ENCODE measurements around the gene CHAF1A.

DNA sequence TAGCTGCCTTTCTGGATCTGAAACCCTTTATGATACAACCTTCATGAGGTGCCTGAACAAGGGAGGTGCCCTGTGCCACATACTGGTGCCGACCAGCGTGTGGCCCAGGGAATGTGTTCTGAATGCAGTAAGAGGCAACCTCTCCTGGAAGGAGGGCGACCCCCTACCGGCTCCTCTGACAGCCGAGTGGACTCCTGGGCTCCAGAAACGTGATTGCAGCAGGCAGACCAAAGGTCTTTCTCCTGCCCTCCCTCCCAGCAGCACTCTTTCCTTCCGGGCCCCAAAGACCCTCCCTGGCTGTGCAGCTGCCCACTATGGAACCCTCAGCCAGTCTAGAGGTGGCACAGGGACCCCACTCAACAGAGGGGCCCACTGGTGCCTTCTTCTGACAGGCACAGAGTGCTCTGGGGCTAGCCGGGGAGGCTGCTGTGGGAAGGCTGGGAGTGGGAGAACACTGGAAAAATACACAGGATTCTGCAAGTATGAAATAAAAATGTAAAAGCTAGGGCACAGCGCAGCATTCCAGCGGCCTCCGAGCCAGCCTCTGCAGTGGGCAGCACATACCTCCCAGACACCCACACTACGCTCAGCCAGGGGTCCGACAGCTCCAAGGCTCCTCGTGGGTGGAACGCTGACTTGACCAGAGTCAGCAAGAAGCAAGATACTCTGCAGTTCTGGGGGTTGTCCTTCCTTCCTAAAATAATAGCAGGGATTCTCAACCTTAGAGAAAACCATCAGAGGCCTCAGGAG, 17.0 kb upstream of the CHAF1A start:
- TF ChIP-seq, protein P1, sequence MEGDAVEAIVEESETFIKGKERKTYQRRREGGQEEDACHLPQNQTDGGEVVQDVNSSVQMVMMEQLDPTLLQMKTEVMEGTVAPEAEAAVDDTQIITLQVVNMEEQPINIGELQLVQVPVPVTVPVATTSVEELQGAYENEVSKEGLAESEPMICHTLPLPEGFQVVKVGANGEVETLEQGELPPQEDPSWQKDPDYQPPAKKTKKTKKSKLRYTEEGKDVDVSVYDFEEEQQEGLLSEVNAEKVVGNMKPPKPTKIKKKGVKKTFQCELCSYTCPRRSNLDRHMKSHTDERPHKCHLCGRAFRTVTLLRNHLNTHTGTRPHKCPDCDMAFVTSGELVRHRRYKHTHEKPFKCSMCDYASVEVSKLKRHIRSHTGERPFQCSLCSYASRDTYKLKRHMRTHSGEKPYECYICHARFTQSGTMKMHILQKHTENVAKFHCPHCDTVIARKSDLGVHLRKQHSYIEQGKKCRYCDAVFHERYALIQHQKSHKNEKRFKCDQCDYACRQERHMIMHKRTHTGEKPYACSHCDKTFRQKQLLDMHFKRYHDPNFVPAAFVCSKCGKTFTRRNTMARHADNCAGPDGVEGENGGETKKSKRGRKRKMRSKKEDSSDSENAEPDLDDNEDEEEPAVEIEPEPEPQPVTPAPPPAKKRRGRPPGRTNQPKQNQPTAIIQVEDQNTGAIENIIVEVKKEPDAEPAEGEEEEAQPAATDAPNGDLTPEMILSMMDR (IDR thresholded peaks at IDR 0.05; ENCODE audit: poor library complexity, severe bottlenecking) = no peak
- TF ChIP-seq EP300 (conservative IDR thresholded peaks at IDR 0.05; ENCODE audit: poor library complexity, severe bottlenecking) = no peak
- no peak for TF ChIP-seq POLR2AphosphoS5 (IDR thresholded peaks at IDR 0.05)
- TF ChIP-seq EZH2 (IDR thresholded peaks at IDR 0.05; ENCODE audit: borderline replicate concordance, insufficient read depth, low read length, poor library complexity, severe bottlenecking) = no peak
- TF ChIP-seq MXI1 (conservative IDR thresholded peaks at IDR 0.05; ENCODE audit: poor library complexity, severe bottlenecking) = no peak
- TF ChIP-seq, protein P2, sequence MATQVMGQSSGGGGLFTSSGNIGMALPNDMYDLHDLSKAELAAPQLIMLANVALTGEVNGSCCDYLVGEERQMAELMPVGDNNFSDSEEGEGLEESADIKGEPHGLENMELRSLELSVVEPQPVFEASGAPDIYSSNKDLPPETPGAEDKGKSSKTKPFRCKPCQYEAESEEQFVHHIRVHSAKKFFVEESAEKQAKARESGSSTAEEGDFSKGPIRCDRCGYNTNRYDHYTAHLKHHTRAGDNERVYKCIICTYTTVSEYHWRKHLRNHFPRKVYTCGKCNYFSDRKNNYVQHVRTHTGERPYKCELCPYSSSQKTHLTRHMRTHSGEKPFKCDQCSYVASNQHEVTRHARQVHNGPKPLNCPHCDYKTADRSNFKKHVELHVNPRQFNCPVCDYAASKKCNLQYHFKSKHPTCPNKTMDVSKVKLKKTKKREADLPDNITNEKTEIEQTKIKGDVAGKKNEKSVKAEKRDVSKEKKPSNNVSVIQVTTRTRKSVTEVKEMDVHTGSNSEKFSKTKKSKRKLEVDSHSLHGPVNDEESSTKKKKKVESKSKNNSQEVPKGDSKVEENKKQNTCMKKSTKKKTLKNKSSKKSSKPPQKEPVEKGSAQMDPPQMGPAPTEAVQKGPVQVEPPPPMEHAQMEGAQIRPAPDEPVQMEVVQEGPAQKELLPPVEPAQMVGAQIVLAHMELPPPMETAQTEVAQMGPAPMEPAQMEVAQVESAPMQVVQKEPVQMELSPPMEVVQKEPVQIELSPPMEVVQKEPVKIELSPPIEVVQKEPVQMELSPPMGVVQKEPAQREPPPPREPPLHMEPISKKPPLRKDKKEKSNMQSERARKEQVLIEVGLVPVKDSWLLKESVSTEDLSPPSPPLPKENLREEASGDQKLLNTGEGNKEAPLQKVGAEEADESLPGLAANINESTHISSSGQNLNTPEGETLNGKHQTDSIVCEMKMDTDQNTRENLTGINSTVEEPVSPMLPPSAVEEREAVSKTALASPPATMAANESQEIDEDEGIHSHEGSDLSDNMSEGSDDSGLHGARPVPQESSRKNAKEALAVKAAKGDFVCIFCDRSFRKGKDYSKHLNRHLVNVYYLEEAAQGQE (IDR thresholded peaks at IDR 0.05; ENCODE audit: borderline replicate concordance) = no peak
- no peak for TF ChIP-seq RAD21 (conservative IDR thresholded peaks at IDR 0.05)
- TF ChIP-seq TAF1 (IDR thresholded peaks at IDR 0.05; ENCODE audit: low read depth) = no peak
- TF ChIP-seq SMC3 (conservative IDR thresholded peaks at IDR 0.05; ENCODE audit: poor library complexity) = no peak
